ENCODE measurements around the gene SEPTIN8. TPM values are rescaled to one million over a fixed set of nuclear protein-coding genes. Genes with fewer than 3 reads are reported as not detected.

Gene SEPTIN8
- total RNA-seq, 1 donor from 2014 or later: 62.7 TPM

DNA sequence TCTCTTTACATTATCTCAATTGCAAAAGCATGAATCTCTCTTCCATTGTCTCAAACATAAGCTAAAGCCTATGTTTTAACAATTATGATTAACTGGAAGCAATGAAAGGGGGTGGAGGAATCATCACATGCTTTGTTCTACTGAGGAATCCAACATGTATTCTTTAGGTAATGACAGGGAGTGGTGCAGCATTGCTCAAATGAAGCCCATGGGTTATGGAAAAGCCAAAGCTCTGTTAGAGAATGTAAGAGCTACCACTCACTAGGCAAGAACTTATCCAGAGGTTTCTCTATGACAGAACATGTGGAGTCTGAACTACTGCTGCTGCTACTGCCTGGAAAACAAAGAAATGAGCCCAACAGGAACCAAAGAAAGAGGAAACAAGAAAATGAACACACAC is 68.4 kb downstream of the SEPTIN8 start:
- no peaks in the 10 kb centered on the region for H3K27me3 Mint-ChIP-seq
- H3K27ac Mint-ChIP-seq: no peak overlapping the region
- no peak for TF ChIP-seq CTCF (conservative IDR thresholded peaks at IDR 0.05)
- no peak overlapping the region for H3K4me3 Mint-ChIP-seq
- H3K36me3 Mint-ChIP-seq: peaks cover 15% of the 10 kb centered on the region
- no peak for DNase-seq (ENCODE audit: extremely low spot score, unreplicated experiment)
- H3K4me1 Mint-ChIP-seq (ENCODE audit: unreplicated experiment): no peaks in the 10 kb centered on the region
- H3K9me3 Mint-ChIP-seq: no peaks in the 10 kb centered on the region

GRCh38 chr5:132704875-132705274 is 72.2 kb downstream of the SEPTIN8 start:
- TF ChIP-seq CTCF (conservative IDR thresholded peaks at IDR 0.05): no peak
- H3K27me3 Mint-ChIP-seq: no peaks in the 10 kb centered on the region
- H3K9me3 Mint-ChIP-seq: no peaks in the 10 kb centered on the region
- no peak overlapping the region for H3K27ac Mint-ChIP-seq
- no peaks in the 10 kb centered on the region for H3K4me1 Mint-ChIP-seq (ENCODE audit: unreplicated experiment)
- DNase-seq (ENCODE audit: extremely low spot score, unreplicated experiment): no peak
- H3K36me3 Mint-ChIP-seq: peaks cover 25% of the 10 kb centered on the region
- H3K4me3 Mint-ChIP-seq: no peak overlapping the region

Other genes starting within 250 kb of the SEPTIN8 start
- gene IL5, start 233.7 kb downstream of the SEPTIN8 start, total RNA-seq (ENCODE audit: low replicate concordance): not detected in 2 replicates
- 41.3 and 50.1 TPM in 2 replicates for gene RAD50, start 220.3 kb downstream of the SEPTIN8 start, total RNA-seq (ENCODE audit: low replicate concordance)
- gene IL13, start 119.1 kb downstream of the SEPTIN8 start, total RNA-seq (ENCODE audit: low replicate concordance): not detected in 2 replicates
- gene IL4, start 103.2 kb downstream of the SEPTIN8 start, total RNA-seq (ENCODE audit: low replicate concordance): not detected in 2 replicates
- 15.6 and 20.0 TPM in 2 replicates for gene KIF3A, start 39.7 kb downstream of the SEPTIN8 start, total RNA-seq (ENCODE audit: low replicate concordance)
- gene CCNI2, start 29.8 kb downstream of the SEPTIN8 start, total RNA-seq (ENCODE audit: low replicate concordance): 0.76 and 1.4 TPM in 2 replicates
- 2.5 and 4.4 TPM in 2 replicates for gene SOWAHA, start 36.1 kb upstream of the SEPTIN8 start, total RNA-seq (ENCODE audit: low replicate concordance)
- gene SHROOM1, start 53.4 kb upstream of the SEPTIN8 start, total RNA-seq (ENCODE audit: low replicate concordance): 7.2 and 7.6 TPM in 2 replicates
- 1.4 and 1.5 TPM in 2 replicates for gene GDF9, start 89.2 kb upstream of the SEPTIN8 start, total RNA-seq (ENCODE audit: low replicate concordance)
- 445 and 544 TPM in 2 replicates for gene UQCRQ, start 89.4 kb upstream of the SEPTIN8 start, total RNA-seq (ENCODE audit: low replicate concordance)
- 2.5 and 2.9 TPM in 2 replicates for gene LEAP2, start 96.4 kb upstream of the SEPTIN8 start, total RNA-seq (ENCODE audit: low replicate concordance)
- 69.9 and 78.1 TPM in 2 replicates for gene AFF4, start 186.4 kb upstream of the SEPTIN8 start, total RNA-seq (ENCODE audit: low replicate concordance)
- 22.1 and 23.1 TPM in 2 replicates for gene ZCCHC10, start 249.3 kb upstream of the SEPTIN8 start, total RNA-seq (ENCODE audit: low replicate concordance)